HepG2 (cell line): ENCODE data around the gene CAND2. TPM values are rescaled to one million over a fixed set of nuclear protein-coding genes. Genes with fewer than 3 reads are reported as not detected.
A peak's percentile ranks its signal among the peaks of the same experiment; 100 is the strongest.

Experiments used
- BHLHE40 ChIP-seq: IDR thresholded peaks from 2 replicates; pipeline ENCODE4 v1.6.1; 2011; ENCODE audit warnings: low read length, improper control_type of control experiment
- GZF1 ChIP-seq: sonication (generic); formaldehyde crosslinking; IDR thresholded peaks from 2 replicates; pipeline ENCODE4 v1.5.1; 2020; ENCODE audit warnings: mild to moderate bottlenecking, missing genetic modification reagents
- HNRNPLL ChIP-seq: fragments of 200-400 bp; formaldehyde crosslinking; IDR thresholded peaks from 2 replicates; pipeline ENCODE4 v1.6.1; 2017; ENCODE audit warnings: mild to moderate bottlenecking, low read depth, low read length; ENCODE audit not compliant: poor library complexity, severe bottlenecking
- HOXA9 ChIP-seq: sonication (generic); formaldehyde crosslinking; IDR thresholded peaks from 2 replicates; pipeline ENCODE4 v1.8.1; 2022; ENCODE audit warnings: missing genetic modification reagents, mild to moderate bottlenecking, moderate library complexity, borderline replicate concordance
- MTF1 ChIP-seq: sonication (generic); formaldehyde crosslinking; IDR thresholded peaks from 2 replicates; pipeline ENCODE4 v1.5.0; 2020; ENCODE audit warnings: missing genetic modification reagents
- NFATC3 ChIP-seq: sonication (generic); formaldehyde crosslinking; IDR thresholded peaks from 2 replicates; pipeline ENCODE4 v1.5.1; 2020; ENCODE audit warnings: mild to moderate bottlenecking, missing genetic modification reagents
- NFKB2 ChIP-seq: sonication (generic); formaldehyde crosslinking; IDR thresholded peaks from 2 replicates; pipeline ENCODE4 v1.4.0; 2020; ENCODE audit warnings: missing genetic modification reagents, borderline replicate concordance
- PAX8 ChIP-seq: sonication (generic); formaldehyde crosslinking; IDR thresholded peaks from 2 replicates; pipeline ENCODE4 v1.8.0; 2022; ENCODE audit warnings: mild to moderate bottlenecking, missing genetic modification reagents, borderline replicate concordance
- PRPF4 ChIP-seq: fragments of 200-400 bp; formaldehyde crosslinking; IDR thresholded peaks from 2 replicates; pipeline ENCODE4 v1.6.1; 2016; ENCODE audit warnings: low read length, low read depth; ENCODE audit not compliant: poor library complexity, severe bottlenecking
- SNRNP70 ChIP-seq: fragments of 200-400 bp; formaldehyde crosslinking; IDR thresholded peaks from 2 replicates; pipeline ENCODE4 v1.6.1; 2017; ENCODE audit warnings: mild to moderate bottlenecking, low read depth, low read length, moderate library complexity
- TMF1 ChIP-seq: sonication (generic); formaldehyde crosslinking; IDR thresholded peaks from 2 replicates; pipeline ENCODE4 v1.8.1; 2022; ENCODE audit warnings: low read depth, missing genetic modification reagents
- TSC22D2 ChIP-seq: sonication (generic); formaldehyde crosslinking; IDR thresholded peaks from 2 replicates; pipeline ENCODE4 v1.5.1; 2020; ENCODE audit warnings: missing genetic modification reagents, mild to moderate bottlenecking, borderline replicate concordance
- ZNF44 ChIP-seq: sonication (generic); formaldehyde crosslinking; IDR thresholded peaks from 2 replicates; pipeline ENCODE4 v1.5.1; 2020; ENCODE audit warnings: mild to moderate bottlenecking, missing genetic modification reagents
- ZNF879 ChIP-seq: sonication (generic); formaldehyde crosslinking; IDR thresholded peaks from 2 replicates; pipeline ENCODE4 v1.8.1; 2023; ENCODE audit warnings: missing genetic modification reagents
- polyA plus RNA-seq, 8 experiments: library from polyadenylated mRNA; depleted of rRNA in 3 of 8; stranded (reverse) in 7 of 8; unstranded in 1 of 8; fragments of >200 nt; fragmentation: Illumina TruSeq in 4 of 8; extraction: Trizol in 4 of 8; gene quantifications; 2 replicates each; pipeline versions ENCODE4 v1.2.1 to v1.2.3, GENCODE V29; 2011 to 2016; ENCODE audit warnings: low read depth in 4 of 8, missing spikeins in 1 of 8, mixed read lengths in 1 of 8; ENCODE audit not compliant: insufficient read depth in 1 of 8
- total RNA-seq, 5 experiments: library from RNA; depleted of rRNA; stranded (reverse); fragments of >200 nt; fragmentation: Illumina TruSeq; extraction: Trizol; gene quantifications; 2 replicates each; pipeline ENCODE4 v1.2.3, GENCODE V29; 2016; ENCODE audit warnings: low read depth in 1 of 5
- TF ChIP-seq, protein P1 (sequence below): sonication (generic); formaldehyde crosslinking; IDR thresholded peaks from 2 replicates; pipeline ENCODE4; 2020; ENCODE audit warnings: missing genetic modification reagents, mild to moderate bottlenecking, borderline replicate concordance
- TF ChIP-seq, protein P2 (sequence below): sonication (generic); formaldehyde crosslinking; IDR thresholded peaks from 2 replicates; pipeline ENCODE4 v1.8.0; 2022; ENCODE audit warnings: mild to moderate bottlenecking, missing genetic modification reagents, borderline replicate concordance
- TF ChIP-seq, protein P3 (sequence below): sonication (generic); IDR thresholded peaks from 2 replicates; pipeline ENCODE4 v1.6.1; 2016; ENCODE audit warnings: low read depth, borderline replicate concordance
- TF ChIP-seq, protein P4 (sequence below): sonication (generic); formaldehyde crosslinking; IDR thresholded peaks from 2 replicates; pipeline ENCODE4 v1.4.0; 2020; ENCODE audit warnings: mild to moderate bottlenecking, missing genetic modification reagents
- TF ChIP-seq, protein P5 (sequence below): sonication (generic); formaldehyde crosslinking; IDR thresholded peaks from 2 replicates; pipeline ENCODE4 v1.5.0; 2020; ENCODE audit warnings: mild to moderate bottlenecking, low read depth, missing genetic modification reagents, borderline replicate concordance

CAND2 gene
- total and polyA plus RNA-seq, 2 of the 13 experiments (the other 11 are each of a cell fraction or from before 2014, with no cell fraction given): 0.01 TPM; not detected in 1

DNA sequence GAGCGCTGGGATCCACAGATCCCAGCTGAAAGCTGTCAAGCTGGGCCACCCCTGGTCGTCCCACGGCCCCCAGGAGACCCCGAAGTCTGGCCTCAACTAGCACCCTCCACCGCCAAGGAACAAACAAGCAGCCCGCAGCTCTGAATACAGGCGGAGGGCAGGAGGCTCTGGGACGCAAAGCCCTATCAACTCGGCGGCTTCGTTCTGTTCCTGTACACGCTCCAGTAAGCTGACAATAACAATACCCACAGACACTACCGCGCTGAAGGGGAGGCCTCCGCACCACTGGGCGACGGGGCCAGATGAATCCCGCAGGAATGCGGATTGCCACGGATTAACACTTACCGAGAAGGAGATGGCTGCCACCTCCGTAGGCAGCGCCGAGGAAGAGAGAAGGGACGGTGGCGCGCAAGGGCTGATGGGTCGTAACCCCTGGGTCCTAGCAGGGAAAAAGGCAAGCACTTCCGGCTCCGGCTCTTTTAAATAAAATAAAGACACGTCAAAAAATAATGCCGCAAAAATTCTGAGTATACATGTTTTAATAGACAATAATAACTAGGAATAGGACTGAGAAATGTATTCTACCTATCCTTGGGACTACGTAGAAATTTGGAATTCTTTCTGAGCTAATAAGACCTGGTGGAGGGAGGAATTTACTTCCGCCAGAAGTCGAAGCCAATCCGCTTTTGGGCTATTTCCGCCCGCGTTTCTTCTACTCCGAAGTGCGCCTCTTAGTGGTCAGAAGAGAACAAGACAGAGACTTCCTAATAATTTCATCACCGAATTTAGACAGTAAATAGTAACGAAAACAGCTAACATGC lies 44.9 kb downstream of the CAND2 start, which contains the start of gene RPL32 (continued):
- TF ChIP-seq, protein P1, sequence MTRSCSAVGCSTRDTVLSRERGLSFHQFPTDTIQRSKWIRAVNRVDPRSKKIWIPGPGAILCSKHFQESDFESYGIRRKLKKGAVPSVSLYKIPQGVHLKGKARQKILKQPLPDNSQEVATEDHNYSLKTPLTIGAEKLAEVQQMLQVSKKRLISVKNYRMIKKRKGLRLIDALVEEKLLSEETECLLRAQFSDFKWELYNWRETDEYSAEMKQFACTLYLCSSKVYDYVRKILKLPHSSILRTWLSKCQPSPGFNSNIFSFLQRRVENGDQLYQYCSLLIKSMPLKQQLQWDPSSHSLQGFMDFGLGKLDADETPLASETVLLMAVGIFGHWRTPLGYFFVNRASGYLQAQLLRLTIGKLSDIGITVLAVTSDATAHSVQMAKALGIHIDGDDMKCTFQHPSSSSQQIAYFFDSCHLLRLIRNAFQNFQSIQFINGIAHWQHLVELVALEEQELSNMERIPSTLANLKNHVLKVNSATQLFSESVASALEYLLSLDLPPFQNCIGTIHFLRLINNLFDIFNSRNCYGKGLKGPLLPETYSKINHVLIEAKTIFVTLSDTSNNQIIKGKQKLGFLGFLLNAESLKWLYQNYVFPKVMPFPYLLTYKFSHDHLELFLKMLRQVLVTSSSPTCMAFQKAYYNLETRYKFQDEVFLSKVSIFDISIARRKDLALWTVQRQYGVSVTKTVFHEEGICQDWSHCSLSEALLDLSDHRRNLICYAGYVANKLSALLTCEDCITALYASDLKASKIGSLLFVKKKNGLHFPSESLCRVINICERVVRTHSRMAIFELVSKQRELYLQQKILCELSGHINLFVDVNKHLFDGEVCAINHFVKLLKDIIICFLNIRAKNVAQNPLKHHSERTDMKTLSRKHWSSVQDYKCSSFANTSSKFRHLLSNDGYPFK: peak; percentile 79; the same call in 1 of the 2 replicates
- TF ChIP-seq, protein P2, sequence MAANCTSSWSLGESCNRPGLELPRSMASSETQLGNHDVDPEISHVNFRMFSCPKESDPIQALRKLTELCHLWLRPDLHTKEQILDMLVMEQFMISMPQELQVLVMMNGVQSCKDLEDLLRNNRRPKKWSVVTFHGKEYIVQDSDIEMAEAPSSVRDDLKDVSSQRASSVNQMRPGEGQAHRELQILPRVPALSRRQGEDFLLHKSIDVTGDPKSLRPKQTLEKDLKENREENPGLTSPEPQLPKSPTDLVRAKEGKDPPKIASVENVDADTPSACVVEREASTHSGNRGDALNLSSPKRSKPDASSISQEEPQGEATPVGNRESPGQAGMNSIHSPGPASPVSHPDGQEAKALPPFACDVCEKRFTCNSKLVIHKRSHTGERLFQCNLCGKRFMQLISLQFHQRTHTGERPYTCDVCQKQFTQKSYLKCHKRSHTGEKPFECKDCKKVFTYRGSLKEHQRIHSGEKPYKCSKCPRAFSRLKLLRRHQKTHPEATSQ (CRISPR knock-in tag): no peak
- no peak for TF ChIP-seq NFATC3 (CRISPR knock-in tag)
- TF ChIP-seq, protein P3, sequence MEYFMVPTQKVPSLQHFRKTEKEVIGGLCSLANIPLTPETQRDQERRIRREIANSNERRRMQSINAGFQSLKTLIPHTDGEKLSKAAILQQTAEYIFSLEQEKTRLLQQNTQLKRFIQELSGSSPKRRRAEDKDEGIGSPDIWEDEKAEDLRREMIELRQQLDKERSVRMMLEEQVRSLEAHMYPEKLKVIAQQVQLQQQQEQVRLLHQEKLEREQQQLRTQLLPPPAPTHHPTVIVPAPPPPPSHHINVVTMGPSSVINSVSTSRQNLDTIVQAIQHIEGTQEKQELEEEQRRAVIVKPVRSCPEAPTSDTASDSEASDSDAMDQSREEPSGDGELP: no peak
- TF ChIP-seq GZF1 (CRISPR knock-in tag): no peak
- peak; percentile 19; the same call in 1 of the 2 replicates for TF ChIP-seq MTF1 (CRISPR knock-in tag)
- 0 out of 2 replicates have a peak, but pooled peaks have one; percentile 12 for TF ChIP-seq HOXA9 (CRISPR knock-in tag)
- TF ChIP-seq, protein P4, sequence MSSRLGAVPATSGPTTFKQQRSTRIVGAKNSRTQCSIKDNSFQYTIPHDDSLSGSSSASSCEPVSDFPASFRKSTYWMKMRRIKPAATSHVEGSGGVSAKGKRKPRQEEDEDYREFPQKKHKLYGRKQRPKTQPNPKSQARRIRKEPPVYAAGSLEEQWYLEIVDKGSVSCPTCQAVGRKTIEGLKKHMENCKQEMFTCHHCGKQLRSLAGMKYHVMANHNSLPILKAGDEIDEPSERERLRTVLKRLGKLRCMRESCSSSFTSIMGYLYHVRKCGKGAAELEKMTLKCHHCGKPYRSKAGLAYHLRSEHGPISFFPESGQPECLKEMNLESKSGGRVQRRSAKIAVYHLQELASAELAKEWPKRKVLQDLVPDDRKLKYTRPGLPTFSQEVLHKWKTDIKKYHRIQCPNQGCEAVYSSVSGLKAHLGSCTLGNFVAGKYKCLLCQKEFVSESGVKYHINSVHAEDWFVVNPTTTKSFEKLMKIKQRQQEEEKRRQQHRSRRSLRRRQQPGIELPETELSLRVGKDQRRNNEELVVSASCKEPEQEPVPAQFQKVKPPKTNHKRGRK (CRISPR knock-in tag): no peak
- TF ChIP-seq TMF1 (CRISPR knock-in tag): 0 out of 2 replicates have a peak, but pooled peaks have one; percentile 40
- TF ChIP-seq PRPF4: no peak
- TF ChIP-seq PAX8: no peak
- peak; percentile 80 for TF ChIP-seq NFKB2 (CRISPR knock-in tag)
- no peak for TF ChIP-seq SNRNP70
- TF ChIP-seq ZNF44 (CRISPR knock-in tag): peak; percentile 38; the same call in 1 of the 2 replicates
- TF ChIP-seq ZNF879: no peak
- TF ChIP-seq, protein P5, sequence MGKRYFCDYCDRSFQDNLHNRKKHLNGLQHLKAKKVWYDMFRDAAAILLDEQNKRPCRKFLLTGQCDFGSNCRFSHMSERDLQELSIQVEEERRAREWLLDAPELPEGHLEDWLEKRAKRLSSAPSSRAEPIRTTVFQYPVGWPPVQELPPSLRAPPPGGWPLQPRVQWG (CRISPR knock-in tag): no peak
- TF ChIP-seq HNRNPLL: peak; percentile 65
- no peak for TF ChIP-seq BHLHE40
- TF ChIP-seq TSC22D2 (CRISPR knock-in tag): 0 out of 2 replicates have a peak, but pooled peaks have one; percentile 25
